ENCODE data around the gene TMEM106C.

The TMEM106C gene

GRCh38 chr12:47978598-47978873 is 15.1 kb downstream of the TMEM106C start:
- H3K27me3 ChIP-seq (replicated peaks; ENCODE audit: control insufficient read depth, insufficient read depth, low read length, poor library complexity, severe bottlenecking) = no peaks in the 10 kb centered on the region
- no peaks in the 10 kb centered on the region for H3K36me3 ChIP-seq (ENCODE audit: control insufficient read depth, insufficient read depth, low read length)
- H3K9me3 ChIP-seq (ENCODE audit: control insufficient read depth, low read length) = no peaks in the 10 kb centered on the region

GRCh38 chr12:47979166-47979565 is 15.8 kb downstream of the TMEM106C start:
- Histone ChIP-seq H3K36me3 (ENCODE audit: control insufficient read depth, insufficient read depth, low read length) (no peaks in the 10 kb centered on the region), H3K27me3 (replicated peaks; ENCODE audit: control insufficient read depth, insufficient read depth, low read length, poor library complexity, severe bottlenecking) (no peaks in the 10 kb centered on the region), H3K9me3 (ENCODE audit: control insufficient read depth, low read length) (no peaks in the 10 kb centered on the region), H3K4me3 (ENCODE audit: insufficient read depth, low read depth, low read length, poor library complexity, severe bottlenecking) (no peak overlapping the region), H3K4me1 (ENCODE audit: control insufficient read depth, insufficient read depth, low read length, poor library complexity, severe bottlenecking) (no peaks in the 10 kb centered on the region), H3K27ac (ENCODE audit: insufficient read depth, low read length, poor library complexity, severe bottlenecking) (no peak overlapping the region)
- no peak for DNase-seq

More at GRCh38 chr12:47978598-47978873, 15.1 kb downstream of the TMEM106C start:
- H3K27ac ChIP-seq (ENCODE audit: insufficient read depth, low read length, poor library complexity, severe bottlenecking) = no peak overlapping the region
- no peaks in the 10 kb centered on the region for H3K4me1 ChIP-seq (ENCODE audit: control insufficient read depth, insufficient read depth, low read length, poor library complexity, severe bottlenecking)
- no peak for DNase-seq
- H3K4me3 ChIP-seq (ENCODE audit: insufficient read depth, low read depth, low read length, poor library complexity, severe bottlenecking) = no peak overlapping the region

- H3K9me3 ChIP-seq (ENCODE audit: control insufficient read depth, low read length) = no peaks in the 10 kb centered on the region
- H3K4me3 ChIP-seq (ENCODE audit: insufficient read depth, low read depth, low read length, poor library complexity, severe bottlenecking) = no peak overlapping the region
- no peak overlapping the region for H3K27ac ChIP-seq (ENCODE audit: insufficient read depth, low read length, poor library complexity, severe bottlenecking)
- H3K27me3 ChIP-seq (replicated peaks; ENCODE audit: control insufficient read depth, insufficient read depth, low read length, poor library complexity, severe bottlenecking) = no peaks in the 10 kb centered on the region
- H3K36me3 ChIP-seq (ENCODE audit: control insufficient read depth, insufficient read depth, low read length) = no peaks in the 10 kb centered on the region
- no peaks in the 10 kb centered on the region for H3K4me1 ChIP-seq (ENCODE audit: control insufficient read depth, insufficient read depth, low read length, poor library complexity, severe bottlenecking)
- DNase-seq = no peak
Observed at GRCh38 chr12:47979686-47980085, 16.3 kb downstream of the TMEM106C start.

GRCh38 chr12:47980197-47980596 is 16.8 kb downstream of the TMEM106C start:
- Histone ChIP-seq H3K4me3 (ENCODE audit: insufficient read depth, low read depth, low read length, poor library complexity, severe bottlenecking) (no peak overlapping the region), H3K9me3 (ENCODE audit: control insufficient read depth, low read length) (no peaks in the 10 kb centered on the region), H3K27me3 (replicated peaks; ENCODE audit: control insufficient read depth, insufficient read depth, low read length, poor library complexity, severe bottlenecking) (no peaks in the 10 kb centered on the region), H3K4me1 (ENCODE audit: control insufficient read depth, insufficient read depth, low read length, poor library complexity, severe bottlenecking) (no peaks in the 10 kb centered on the region), H3K27ac (ENCODE audit: insufficient read depth, low read length, poor library complexity, severe bottlenecking) (no peak overlapping the region), H3K36me3 (ENCODE audit: control insufficient read depth, insufficient read depth, low read length) (no peaks in the 10 kb centered on the region)
- DNase-seq = no peak

- Histone ChIP-seq H3K9me3 (ENCODE audit: control insufficient read depth, low read length) (no peaks in the 10 kb centered on the region), H3K4me1 (ENCODE audit: control insufficient read depth, insufficient read depth, low read length, poor library complexity, severe bottlenecking) (no peaks in the 10 kb centered on the region), H3K36me3 (ENCODE audit: control insufficient read depth, insufficient read depth, low read length) (no peaks in the 10 kb centered on the region), H3K4me3 (ENCODE audit: insufficient read depth, low read depth, low read length, poor library complexity, severe bottlenecking) (no peak overlapping the region), H3K27ac (ENCODE audit: insufficient read depth, low read length, poor library complexity, severe bottlenecking) (no peak overlapping the region), H3K27me3 (replicated peaks; ENCODE audit: control insufficient read depth, insufficient read depth, low read length, poor library complexity, severe bottlenecking) (no peaks in the 10 kb centered on the region)
- no peak for DNase-seq
Observed at GRCh38 chr12:47980779-47981495, 17.5 kb downstream of the TMEM106C start.

GRCh38 chr12:47981496-47982260 is 18.3 kb downstream of the TMEM106C start:
- no peak for DNase-seq
- Histone ChIP-seq H3K27ac (ENCODE audit: insufficient read depth, low read length, poor library complexity, severe bottlenecking) (no peak overlapping the region), H3K36me3 (ENCODE audit: control insufficient read depth, insufficient read depth, low read length) (no peaks in the 10 kb centered on the region), H3K9me3 (ENCODE audit: control insufficient read depth, low read length) (no peaks in the 10 kb centered on the region), H3K27me3 (replicated peaks; ENCODE audit: control insufficient read depth, insufficient read depth, low read length, poor library complexity, severe bottlenecking) (no peaks in the 10 kb centered on the region), H3K4me3 (ENCODE audit: insufficient read depth, low read depth, low read length, poor library complexity, severe bottlenecking) (no peak overlapping the region), H3K4me1 (ENCODE audit: control insufficient read depth, insufficient read depth, low read length, poor library complexity, severe bottlenecking) (no peaks in the 10 kb centered on the region)

- no peak overlapping the region for H3K4me3 ChIP-seq (ENCODE audit: insufficient read depth, low read depth, low read length, poor library complexity, severe bottlenecking)
- no peak for DNase-seq
- H3K9me3 ChIP-seq (ENCODE audit: control insufficient read depth, low read length) = no peaks in the 10 kb centered on the region
- no peaks in the 10 kb centered on the region for H3K4me1 ChIP-seq (ENCODE audit: control insufficient read depth, insufficient read depth, low read length, poor library complexity, severe bottlenecking)
- H3K27ac ChIP-seq (ENCODE audit: insufficient read depth, low read length, poor library complexity, severe bottlenecking) = no peak overlapping the region
- H3K27me3 ChIP-seq (replicated peaks; ENCODE audit: control insufficient read depth, insufficient read depth, low read length, poor library complexity, severe bottlenecking) = no peaks in the 10 kb centered on the region
- H3K36me3 ChIP-seq (ENCODE audit: control insufficient read depth, insufficient read depth, low read length) = no peaks in the 10 kb centered on the region
Observed at GRCh38 chr12:47982311-47982710, 18.9 kb downstream of the TMEM106C start.

GRCh38 chr12:47982770-47983169 is 19.4 kb downstream of the TMEM106C start:
- Histone ChIP-seq H3K4me1 (ENCODE audit: control insufficient read depth, insufficient read depth, low read length, poor library complexity, severe bottlenecking) (no peaks in the 10 kb centered on the region), H3K4me3 (ENCODE audit: insufficient read depth, low read depth, low read length, poor library complexity, severe bottlenecking) (no peak overlapping the region), H3K36me3 (ENCODE audit: control insufficient read depth, insufficient read depth, low read length) (no peaks in the 10 kb centered on the region), H3K27ac (ENCODE audit: insufficient read depth, low read length, poor library complexity, severe bottlenecking) (no peak overlapping the region), H3K9me3 (ENCODE audit: control insufficient read depth, low read length) (no peaks in the 10 kb centered on the region), H3K27me3 (replicated peaks; ENCODE audit: control insufficient read depth, insufficient read depth, low read length, poor library complexity, severe bottlenecking) (no peaks in the 10 kb centered on the region)
- DNase-seq = no peak

GRCh38 chr12:47983541-47984115 is 20.2 kb downstream of the TMEM106C start:
- Histone ChIP-seq H3K4me3 (ENCODE audit: insufficient read depth, low read depth, low read length, poor library complexity, severe bottlenecking) (no peak overlapping the region), H3K27ac (ENCODE audit: insufficient read depth, low read length, poor library complexity, severe bottlenecking) (no peak overlapping the region), H3K27me3 (replicated peaks; ENCODE audit: control insufficient read depth, insufficient read depth, low read length, poor library complexity, severe bottlenecking) (no peaks in the 10 kb centered on the region), H3K36me3 (ENCODE audit: control insufficient read depth, insufficient read depth, low read length) (no peaks in the 10 kb centered on the region), H3K9me3 (ENCODE audit: control insufficient read depth, low read length) (no peaks in the 10 kb centered on the region), H3K4me1 (ENCODE audit: control insufficient read depth, insufficient read depth, low read length, poor library complexity, severe bottlenecking) (no peaks in the 10 kb centered on the region)
- no peak for DNase-seq

- Histone ChIP-seq H3K9me3 (ENCODE audit: control insufficient read depth, low read length) (no peaks in the 10 kb centered on the region), H3K27me3 (replicated peaks; ENCODE audit: control insufficient read depth, insufficient read depth, low read length, poor library complexity, severe bottlenecking) (no peaks in the 10 kb centered on the region), H3K4me1 (ENCODE audit: control insufficient read depth, insufficient read depth, low read length, poor library complexity, severe bottlenecking) (peaks cover under 1% of the 10 kb centered on the region), H3K4me3 (ENCODE audit: insufficient read depth, low read depth, low read length, poor library complexity, severe bottlenecking) (no peak overlapping the region), H3K36me3 (ENCODE audit: control insufficient read depth, insufficient read depth, low read length) (no peaks in the 10 kb centered on the region), H3K27ac (ENCODE audit: insufficient read depth, low read length, poor library complexity, severe bottlenecking) (no peak overlapping the region)
- no peak for DNase-seq
Observed at GRCh38 chr12:47984331-47984801, 21.0 kb downstream of the TMEM106C start.

All from effector memory CD4-positive, alpha-beta T cell (primary cell).